CD14-positive monocyte (primary cell): ENCODE data around the gene MUC5B. TPM values are rescaled to one million over a fixed set of nuclear protein-coding genes. Genes with fewer than 3 reads are reported as not detected.

Source experiments
- DNase-seq, 3 donors: peaks; one replicate each; pipeline ENCODE4 v3.0.0-alpha.2; 2011 to 2022
- H2AFZ ChIP-seq: 2 replicates; pipeline ENCODE4 v1.6.0; 2012; ENCODE audit warnings: mild to moderate bottlenecking, low read depth, low read length, inconsistent platforms; ENCODE audit not compliant: insufficient read depth, poor library complexity, severe bottlenecking
- H3K27ac ChIP-seq, 2 donors: 1 replicate in 1 of 2; 2 replicates in 1 of 2; pipeline ENCODE4 v1.5.1; 2012 to 2013; ENCODE audit warnings: low read length in 2 of 2, control low read depth in 1 of 2, inconsistent platforms in 1 of 2, low read depth in 1 of 2, mild to moderate bottlenecking in 1 of 2
- H3K27me3 ChIP-seq, 2 donors: one replicate each; pipeline versions ENCODE4 v1.6.0 to v1.6.1; 2011 to 2013; ENCODE audit warnings: low read length in 2 of 2; ENCODE audit not compliant: control insufficient read depth in 2 of 2, insufficient read depth in 2 of 2
- H3K36me3 ChIP-seq, 2 donors: replicated peaks in 1 of 2; 1 replicate in 1 of 2; 2 replicates in 1 of 2; pipeline versions ENCODE4 v1.5.1 to v1.6.1; 2012 to 2013; ENCODE audit warnings: low read length in 2 of 2, control low read depth in 1 of 2, inconsistent platforms in 1 of 2, mild to moderate bottlenecking in 1 of 2; ENCODE audit not compliant: insufficient read depth in 2 of 2, control insufficient read depth in 1 of 2
- H3K4me1 ChIP-seq, 2 donors: 1 replicate in 1 of 2; 2 replicates in 1 of 2; pipeline versions ENCODE4 v1.5.1 to v1.6.1; 2012 to 2013; ENCODE audit warnings: low read length in 2 of 2, control low read depth in 1 of 2, inconsistent platforms in 1 of 2, mild to moderate bottlenecking in 1 of 2, moderate library complexity in 1 of 2; ENCODE audit not compliant: insufficient read depth in 2 of 2, control insufficient read depth in 1 of 2
- H3K4me2 ChIP-seq: replicated peaks from 2 replicates; pipeline ENCODE3; 2012; ENCODE audit warnings: low read length, moderate library complexity, mild to moderate bottlenecking; ENCODE audit not compliant: poor library complexity, severe bottlenecking; ENCODE audit errors: extremely low read depth
- H3K4me3 ChIP-seq, 3 experiments: fragments of 200-600 bp in 1 of 3; sonication (generic) in 1 of 3; replicated peaks in 1 of 3; 1 replicate in 2 of 3; 2 replicates in 1 of 3; pipeline ENCODE4 v1.5.1; 2011 to 2013; ENCODE audit warnings: low read length in 3 of 3, mild to moderate bottlenecking in 3 of 3, control low read depth in 2 of 3, low read depth in 2 of 3, inconsistent platforms in 1 of 3, moderate library complexity in 1 of 3
- H3K79me2 ChIP-seq: 2 replicates; pipeline ENCODE4 v1.6.0; 2012; ENCODE audit warnings: mild to moderate bottlenecking, control low read depth, inconsistent platforms, low read length, moderate library complexity; ENCODE audit not compliant: insufficient read depth
- H3K9ac ChIP-seq: 2 replicates; pipeline ENCODE4 v1.6.0; 2017; ENCODE audit warnings: low read length, mild to moderate bottlenecking; ENCODE audit not compliant: insufficient read depth, poor library complexity, severe bottlenecking
- H3K9me3 ChIP-seq, 2 donors: replicated peaks in 1 of 2; 1 replicate in 1 of 2; 2 replicates in 1 of 2; pipeline versions ENCODE4 v1.5.1 to v1.6.1; 2012 to 2013; ENCODE audit warnings: low read length in 2 of 2, control low read depth in 1 of 2; ENCODE audit not compliant: control insufficient read depth in 1 of 2, insufficient read depth in 1 of 2
- H4K20me1 ChIP-seq: 2 replicates; pipeline ENCODE4 v1.6.0; 2012; ENCODE audit warnings: mild to moderate bottlenecking, low read length, control low read depth, moderate library complexity; ENCODE audit not compliant: insufficient read depth
- H3K27ac Mint-ChIP-seq, 7 donors: one replicate each; pipeline ENCODE4 v1.8.0; 2020; ENCODE audit warnings: mild to moderate bottlenecking in 7 of 7, mixed read lengths in 7 of 7, moderate library complexity in 6 of 7, inconsistent platforms in 2 of 7
- H3K27me3 Mint-ChIP-seq, 3 donors: one replicate each; pipeline ENCODE4 v1.8.0; 2021 to 2022; ENCODE audit warnings: low read depth in 3 of 3, mild to moderate bottlenecking in 3 of 3, mixed read lengths in 3 of 3, moderate library complexity in 3 of 3, inconsistent platforms in 1 of 3
- H3K36me3 Mint-ChIP-seq, 2 donors: one replicate each; pipeline ENCODE4 v1.8.0; 2020; ENCODE audit warnings: mixed read lengths in 2 of 2, inconsistent platforms in 1 of 2, mild to moderate bottlenecking in 1 of 2
- H3K4me1 Mint-ChIP-seq: one replicate; pipeline ENCODE4 v1.8.0; 2020; ENCODE audit warnings: mild to moderate bottlenecking, mixed read lengths
- H3K4me3 Mint-ChIP-seq, 2 donors: one replicate each; pipeline ENCODE4 v1.8.0; 2020; ENCODE audit warnings: mild to moderate bottlenecking in 2 of 2, mixed read lengths in 2 of 2, moderate library complexity in 1 of 2
- H3K9me3 Mint-ChIP-seq, 7 donors: one replicate each; pipeline ENCODE4 v1.8.0; 2020 to 2022; ENCODE audit warnings: mixed read lengths in 7 of 7, mild to moderate bottlenecking in 6 of 7, moderate library complexity in 6 of 7, inconsistent platforms in 2 of 7
- CTCF ChIP-seq: fragments of 200-600 bp; IDR thresholded peaks from one replicate; pipeline ENCODE4 v1.8.0; 2022; ENCODE audit warnings: antibody characterized with exemption, mild to moderate bottlenecking
- WGBS: methylation state at CpG from one replicate; pipeline ENCODE4 v1.1.5; 2013; ENCODE audit warnings: missing lambda C conversion rate; ENCODE audit not compliant: insufficient coverage; 5-methylcytosine and 5-hydroxymethylcytosine counted together
- intact Hi-C, 2 donors: fragments of 100-400 bp; cut with micrococcal nuclease; formaldehyde crosslinking; loops; one replicate each; pipeline versions ENCODE4 v1.15.0 to v1.15.1; 2023
- polyA plus RNA-seq, 3 donors: library from polyadenylated mRNA; depleted of rRNA in 1 of 3; unstranded in 2 of 3; stranded (reverse) in 1 of 3; fragments of 300-500 nt in 2 of 3; fragments of >200 nt in 1 of 3; fragmentation: Illumina TruSeq in 2 of 3; gene quantifications; 1 replicate in 2 of 3; 2 replicates in 1 of 3; pipeline ENCODE4 v1.2.3, GENCODE V29; 2012 to 2021

Gene MUC5B
- polyA plus RNA-seq, 3 donors, result not detected

- DNase-seq, result no peak
- no peak overlapping the region for H3K4me2 ChIP-seq
These were observed 22.9 kb upstream of the MUC5B start for GRCh38 chr11:1199751-1200610.

More at GRCh38 chr11:1199751-1200610, 22.9 kb upstream of the MUC5B start:
- Histone ChIP-seq H3K9ac (no peak overlapping the region), H3K4me3 (no peak overlapping the region), H3K36me3 (no peaks in the 10 kb centered on the region), H2AFZ (no peak overlapping the region), H3K4me1 (no peaks in the 10 kb centered on the region), H3K27ac (no peak overlapping the region), H3K9me3 (no peaks in the 10 kb centered on the region), H3K79me2 (no peaks in the 10 kb centered on the region), H3K27me3 (no peaks in the 10 kb centered on the region), H4K20me1 (no peaks in the 10 kb centered on the region)
- Mint-ChIP-seq H3K9me3 (peaks cover 0 to 3% (median 0%) of the 10 kb centered on the region in 7 donors), H3K27ac (no peak overlapping the region), H3K27me3 (peaks cover 0 to 6% (median 2%) of the 10 kb centered on the region in 3 donors), H3K36me3 (no peaks in the 10 kb centered on the region), H3K4me1 (no peaks in the 10 kb centered on the region), H3K4me3 (no peak overlapping the region)
- WGBS, result 85% methylated on average over 41 of the region's 47 CpGs
- TF ChIP-seq CTCF, result no peak
- intact Hi-C loops, result loop anchor here in 1 of 2 donors (5.0 kb wide), 1 partner anchor 372 kb away; the partner anchor contains the start of gene DUSP8
